GM06990 (cell line): ENCODE data around the gene NTM.

Experiments
- DNase-seq: peaks from one replicate; pipeline ENCODE4 v3.0.0-alpha.2; 2011; ENCODE audit not compliant: insufficient read length; ENCODE audit errors: extremely low read depth
- H3K27me3 ChIP-seq: replicated peaks from 2 replicates; pipeline ENCODE4 v1.6.0; 2011; ENCODE audit warnings: low read length; ENCODE audit not compliant: control insufficient read depth, insufficient read depth
- H3K36me3 ChIP-seq: 2 replicates; pipeline ENCODE4 v1.5.1; 2011; ENCODE audit warnings: low read length; ENCODE audit not compliant: control insufficient read depth, insufficient read depth
- H3K4me3 ChIP-seq: replicated peaks from 2 replicates; pipeline ENCODE4 v1.5.1; 2011; ENCODE audit warnings: low read depth, mild to moderate bottlenecking, control low read depth, low read length
- TF ChIP-seq, protein P1 (sequence below): IDR thresholded peaks from 2 replicates; pipeline ENCODE4 v1.5.1; 2011; ENCODE audit warnings: low read length, control low read depth, mild to moderate bottlenecking, inconsistent platforms; ENCODE audit not compliant: insufficient read depth, poor library complexity, severe bottlenecking

NTM gene

DNA sequence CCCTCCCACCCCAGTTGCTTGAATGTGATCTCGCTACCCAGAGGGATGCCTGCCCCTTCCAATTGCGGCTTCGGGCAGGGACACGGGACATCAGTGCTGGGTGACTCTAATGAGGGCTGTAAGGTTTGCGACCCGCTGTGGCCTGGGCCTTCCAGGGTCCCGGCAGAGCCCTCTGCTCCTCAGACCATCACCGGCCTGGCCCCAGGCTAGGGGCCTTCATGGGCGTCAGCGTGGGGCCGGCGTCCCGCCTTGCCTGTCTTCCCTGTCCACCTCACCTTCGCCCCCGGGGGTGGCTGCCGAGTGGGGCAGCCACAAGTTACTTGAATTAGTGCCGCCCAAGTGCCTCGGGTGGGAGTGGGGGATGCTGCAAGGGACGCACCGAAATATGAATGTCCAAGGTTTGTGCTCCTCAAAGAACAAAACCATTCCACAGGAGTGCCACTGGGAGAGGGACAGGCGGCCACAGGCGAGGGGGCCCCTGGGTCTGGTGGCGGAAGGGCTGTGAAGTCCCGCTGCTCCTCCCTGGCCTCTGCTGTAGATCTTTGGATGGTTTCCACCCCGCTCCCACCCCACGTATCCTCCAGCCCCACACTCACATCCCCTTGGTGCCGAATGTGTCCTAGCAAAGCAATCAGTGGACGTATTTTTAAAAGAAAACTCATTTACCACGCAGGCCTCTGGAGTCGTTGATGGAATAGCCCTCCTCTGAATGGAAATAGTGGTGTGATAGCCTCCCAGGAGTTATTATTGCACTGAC is 317.1 kb downstream of the NTM start:
- TF ChIP-seq, protein P1, sequence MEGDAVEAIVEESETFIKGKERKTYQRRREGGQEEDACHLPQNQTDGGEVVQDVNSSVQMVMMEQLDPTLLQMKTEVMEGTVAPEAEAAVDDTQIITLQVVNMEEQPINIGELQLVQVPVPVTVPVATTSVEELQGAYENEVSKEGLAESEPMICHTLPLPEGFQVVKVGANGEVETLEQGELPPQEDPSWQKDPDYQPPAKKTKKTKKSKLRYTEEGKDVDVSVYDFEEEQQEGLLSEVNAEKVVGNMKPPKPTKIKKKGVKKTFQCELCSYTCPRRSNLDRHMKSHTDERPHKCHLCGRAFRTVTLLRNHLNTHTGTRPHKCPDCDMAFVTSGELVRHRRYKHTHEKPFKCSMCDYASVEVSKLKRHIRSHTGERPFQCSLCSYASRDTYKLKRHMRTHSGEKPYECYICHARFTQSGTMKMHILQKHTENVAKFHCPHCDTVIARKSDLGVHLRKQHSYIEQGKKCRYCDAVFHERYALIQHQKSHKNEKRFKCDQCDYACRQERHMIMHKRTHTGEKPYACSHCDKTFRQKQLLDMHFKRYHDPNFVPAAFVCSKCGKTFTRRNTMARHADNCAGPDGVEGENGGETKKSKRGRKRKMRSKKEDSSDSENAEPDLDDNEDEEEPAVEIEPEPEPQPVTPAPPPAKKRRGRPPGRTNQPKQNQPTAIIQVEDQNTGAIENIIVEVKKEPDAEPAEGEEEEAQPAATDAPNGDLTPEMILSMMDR, result no peak
- no peak for DNase-seq
- H3K36me3 ChIP-seq, result no peaks in the 10 kb centered on the region
- H3K27me3 ChIP-seq, result no peaks in the 10 kb centered on the region; the same call in 1 of the 2 replicates
- H3K4me3 ChIP-seq, result no peak overlapping the region

DNA sequence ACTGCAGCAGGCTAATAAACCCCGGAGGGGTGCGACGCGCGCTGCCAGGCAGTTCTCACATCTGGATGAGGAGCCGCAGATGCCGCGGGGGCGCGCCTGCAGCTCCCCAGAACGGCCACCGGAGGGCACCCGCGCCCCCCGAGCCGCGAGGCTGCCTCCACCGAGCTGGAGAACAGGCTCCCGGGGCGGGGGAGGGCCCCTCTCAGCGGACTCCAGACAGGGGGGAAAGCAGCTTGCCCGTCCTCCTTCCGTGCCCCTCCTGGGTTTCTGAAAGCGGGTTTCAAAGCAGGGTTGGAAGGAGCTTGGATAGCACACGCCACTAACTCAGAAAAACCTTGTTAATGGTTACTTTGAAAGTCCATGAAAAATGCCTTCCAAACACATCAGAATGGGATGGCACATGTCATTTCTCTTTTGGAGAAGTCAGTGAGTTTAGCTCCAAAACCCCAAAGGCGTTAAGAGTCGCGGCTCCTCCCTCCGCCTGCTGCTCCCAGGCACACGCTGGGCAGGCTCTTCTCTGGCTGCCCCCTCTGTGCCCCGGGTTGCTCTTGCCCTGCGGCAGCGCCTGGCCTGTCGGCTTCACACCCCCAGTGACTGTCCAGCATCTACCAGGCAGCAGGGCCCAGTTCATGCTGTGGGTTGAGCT is 317.8 kb downstream of the NTM start:
- Histone ChIP-seq H3K36me3 (no peaks in the 10 kb centered on the region), H3K4me3 (no peak overlapping the region), H3K27me3 (no peaks in the 10 kb centered on the region; the same call in 1 of the 2 replicates)
- TF ChIP-seq, protein P1, result peak; percentile 77
- DNase-seq, result peak; percentile 51

DNA sequence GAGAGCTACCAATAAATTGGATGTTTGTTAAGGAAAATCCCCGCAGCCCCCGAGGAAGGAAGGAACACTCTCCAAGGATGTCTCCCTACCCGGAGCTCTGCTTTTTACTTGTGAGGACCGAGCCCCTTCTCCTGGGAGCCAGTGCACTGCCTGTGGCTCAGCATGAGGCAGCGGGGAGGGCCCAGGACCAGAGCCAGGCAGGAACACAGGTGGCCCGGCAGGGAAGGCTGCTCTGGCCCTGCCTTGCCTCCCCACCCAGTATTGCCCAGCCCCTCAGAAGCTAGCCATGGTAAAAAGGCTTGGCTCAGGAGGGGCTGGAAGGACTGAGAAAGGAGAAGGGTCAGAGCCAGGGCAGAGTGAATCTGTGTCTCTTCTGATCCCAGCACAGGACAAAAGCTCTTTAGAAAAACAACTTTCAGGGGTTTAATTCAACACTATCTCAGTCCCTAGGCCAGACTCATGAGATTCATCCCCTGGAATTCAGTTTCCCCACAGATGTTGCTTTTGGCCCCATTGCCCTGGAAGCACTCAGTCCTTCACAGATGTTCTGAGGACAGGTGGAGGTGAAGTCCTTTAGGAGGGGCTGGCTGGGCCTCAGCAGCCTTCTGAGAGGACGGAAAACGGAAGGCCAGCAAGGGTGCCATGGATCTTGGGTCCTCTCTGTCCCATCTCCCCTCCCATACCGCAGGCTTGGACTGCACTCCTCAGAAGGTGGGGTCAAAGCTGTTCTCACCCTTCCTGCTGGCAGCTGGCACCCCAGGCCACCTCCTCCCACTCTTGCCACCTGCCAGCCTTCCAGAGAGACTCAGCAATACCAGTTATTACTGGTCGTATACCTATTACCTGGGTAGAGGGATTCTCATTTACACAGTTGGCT is 318.9 kb downstream of the NTM start:
- TF ChIP-seq, protein P1, result no peak
- no peaks in the 10 kb centered on the region; the same call in none of the 2 replicates for H3K27me3 ChIP-seq
- H3K36me3 ChIP-seq, result no peaks in the 10 kb centered on the region
- no peak for DNase-seq
- no peak overlapping the region for H3K4me3 ChIP-seq

DNA sequence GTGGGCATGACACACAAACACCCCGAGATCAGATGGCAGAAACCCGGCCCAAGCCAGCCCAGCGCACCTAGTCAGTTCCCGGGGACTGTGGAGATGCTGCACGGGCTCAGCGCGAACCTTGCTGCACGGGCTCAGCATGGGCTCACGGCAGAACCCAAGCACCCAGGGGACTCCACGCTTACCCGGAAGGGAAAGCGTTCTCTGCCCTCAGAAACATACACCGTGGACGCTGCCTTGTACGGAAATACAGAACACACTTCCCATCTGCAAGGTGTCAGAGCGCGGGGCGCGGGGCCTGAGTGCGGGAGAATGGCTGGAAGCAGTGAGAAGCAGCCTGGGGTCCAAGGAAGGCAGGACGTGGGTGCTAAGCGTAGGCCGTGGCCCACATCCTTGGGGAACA is 319.9 kb downstream of the NTM start:
- no peak overlapping the region for H3K4me3 ChIP-seq
- no peaks in the 10 kb centered on the region for H3K36me3 ChIP-seq
- no peaks in the 10 kb centered on the region; the same call in none of the 2 replicates for H3K27me3 ChIP-seq
- DNase-seq, result no peak
- TF ChIP-seq, protein P1, result no peak

DNA sequence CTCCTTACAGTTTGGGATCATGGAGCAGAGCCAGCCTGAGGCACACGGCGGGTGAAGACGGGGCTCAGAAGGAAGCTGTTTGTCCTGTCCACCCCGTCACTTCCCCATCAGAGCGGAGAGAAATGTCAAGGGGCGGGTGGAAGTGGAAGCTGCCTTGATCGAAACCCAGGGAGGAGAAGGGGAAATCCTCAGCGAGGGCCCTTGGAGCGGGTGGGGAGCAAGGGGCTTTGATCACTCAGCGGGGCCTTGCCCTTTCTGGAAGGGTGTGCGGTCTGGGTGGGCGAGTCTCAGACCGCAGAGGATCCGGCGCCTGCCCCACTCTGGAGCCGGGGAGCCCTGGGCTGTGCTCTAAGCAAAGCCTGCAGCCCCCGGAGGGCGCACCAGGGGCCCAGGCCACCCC is 320.4 kb downstream of the NTM start:
- DNase-seq, result no peak
- Histone ChIP-seq H3K4me3 (no peak overlapping the region), H3K36me3 (no peaks in the 10 kb centered on the region), H3K27me3 (no peaks in the 10 kb centered on the region; the same call in none of the 2 replicates)
- TF ChIP-seq, protein P1, result no peak
